CD4-positive, alpha-beta T cell treated with Interleukin-17A for 4 hours (primary cell): ENCODE results near the gene ZNF451.

ENCODE experiments used
- DNase-seq: peaks from one replicate; pipeline ENCODE4 v3.0.0-alpha.2; 2020; ENCODE audit warnings: mixed read lengths

ZNF451 gene

DNA sequence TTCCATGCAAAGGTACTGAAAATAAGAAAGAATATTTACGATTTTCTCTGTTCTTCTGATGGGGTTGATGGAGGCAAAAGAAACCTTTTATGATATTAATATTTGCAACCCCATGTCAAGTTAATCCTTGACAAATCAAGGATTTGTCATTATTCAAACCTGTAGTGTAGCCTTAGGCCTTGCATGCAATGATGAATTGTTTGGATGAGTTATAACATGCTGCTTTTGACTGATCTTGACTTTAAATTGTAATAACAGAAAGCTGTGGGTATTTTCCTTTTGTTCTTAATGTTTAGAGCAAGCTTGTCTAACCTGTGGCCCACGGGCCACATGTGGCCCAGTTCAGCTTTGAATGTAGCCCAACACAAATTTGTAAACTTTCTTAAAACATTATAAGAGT is 69.1 kb downstream of the ZNF451 start:
- DNase-seq = no peak

DNA sequence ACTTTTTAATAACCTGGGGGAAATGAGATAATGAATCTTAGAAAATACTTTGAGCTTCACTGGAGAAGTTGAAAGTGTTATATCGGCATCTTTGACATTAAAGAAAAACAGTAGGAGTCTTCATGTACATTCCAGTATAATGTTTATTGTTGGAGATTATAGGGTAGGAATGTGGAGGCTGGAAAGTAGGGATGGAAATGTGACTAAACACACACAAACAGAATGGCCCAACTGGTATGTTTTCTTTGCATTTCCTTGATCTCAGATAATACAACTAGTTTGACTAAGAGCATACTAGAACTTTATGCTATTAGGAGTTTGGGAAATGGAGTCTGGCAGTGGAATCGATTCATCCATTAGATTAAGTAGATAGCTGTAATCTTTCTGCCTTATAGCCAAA is 72.0 kb downstream of the ZNF451 start:
- DNase-seq = no peak

DNA sequence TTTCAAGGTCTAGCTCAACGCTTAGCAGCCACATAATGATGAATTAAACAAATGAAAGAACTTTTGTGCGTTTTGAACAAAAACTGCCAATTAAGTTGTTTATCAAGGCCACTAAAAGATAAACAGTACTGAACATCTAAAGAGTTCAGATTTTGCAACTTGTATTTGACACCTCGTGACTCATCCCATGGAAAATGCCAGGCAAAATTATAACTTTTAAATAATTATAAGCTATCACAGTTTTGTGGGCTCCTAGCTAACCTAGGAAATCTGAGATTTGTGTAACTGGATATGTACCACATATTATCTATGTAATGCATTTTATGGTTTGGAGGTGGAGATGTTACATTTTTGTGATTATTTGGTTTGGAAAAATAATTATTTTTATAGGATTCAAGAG is 72.5 kb downstream of the ZNF451 start:
- no peak for DNase-seq

DNA sequence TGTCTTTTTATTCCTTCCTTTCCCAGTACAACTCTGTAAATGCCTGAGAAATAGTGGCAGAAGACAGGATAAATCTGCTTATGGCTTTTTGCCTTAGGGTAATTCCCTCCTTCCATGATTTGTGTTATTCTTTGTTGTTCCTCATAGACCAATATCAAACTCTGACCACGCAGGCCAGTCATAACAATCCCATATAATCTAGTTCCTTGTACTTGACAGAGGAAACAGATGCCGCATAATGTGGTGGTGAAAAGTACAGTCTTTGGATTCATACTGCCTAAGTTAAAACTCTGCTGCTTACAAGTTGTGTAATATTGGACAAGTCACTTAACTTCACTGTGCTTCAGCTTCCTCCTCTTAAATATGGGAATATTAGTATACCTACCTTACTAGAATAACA is 74.0 kb downstream of the ZNF451 start:
- DNase-seq = no peak

DNA sequence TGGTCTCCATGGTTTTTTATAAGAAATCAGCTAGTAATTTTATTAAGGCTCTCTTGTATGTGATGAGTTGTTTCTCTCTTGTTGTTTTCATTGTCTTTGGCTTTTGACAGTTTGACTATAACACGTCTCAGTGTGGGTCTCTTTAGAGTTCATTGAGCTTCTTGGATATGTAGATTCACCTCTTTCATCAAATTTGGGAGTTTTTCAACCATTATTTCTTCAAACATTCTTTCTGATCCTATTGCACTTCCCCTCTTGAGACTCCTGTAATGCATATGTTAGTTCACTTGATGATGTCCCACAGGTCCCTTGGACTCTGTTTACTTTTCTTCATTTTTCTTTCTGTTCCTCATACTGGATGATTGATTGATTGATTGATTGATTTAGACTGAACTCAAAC is 75.1 kb downstream of the ZNF451 start:
- DNase-seq = no peak

DNA sequence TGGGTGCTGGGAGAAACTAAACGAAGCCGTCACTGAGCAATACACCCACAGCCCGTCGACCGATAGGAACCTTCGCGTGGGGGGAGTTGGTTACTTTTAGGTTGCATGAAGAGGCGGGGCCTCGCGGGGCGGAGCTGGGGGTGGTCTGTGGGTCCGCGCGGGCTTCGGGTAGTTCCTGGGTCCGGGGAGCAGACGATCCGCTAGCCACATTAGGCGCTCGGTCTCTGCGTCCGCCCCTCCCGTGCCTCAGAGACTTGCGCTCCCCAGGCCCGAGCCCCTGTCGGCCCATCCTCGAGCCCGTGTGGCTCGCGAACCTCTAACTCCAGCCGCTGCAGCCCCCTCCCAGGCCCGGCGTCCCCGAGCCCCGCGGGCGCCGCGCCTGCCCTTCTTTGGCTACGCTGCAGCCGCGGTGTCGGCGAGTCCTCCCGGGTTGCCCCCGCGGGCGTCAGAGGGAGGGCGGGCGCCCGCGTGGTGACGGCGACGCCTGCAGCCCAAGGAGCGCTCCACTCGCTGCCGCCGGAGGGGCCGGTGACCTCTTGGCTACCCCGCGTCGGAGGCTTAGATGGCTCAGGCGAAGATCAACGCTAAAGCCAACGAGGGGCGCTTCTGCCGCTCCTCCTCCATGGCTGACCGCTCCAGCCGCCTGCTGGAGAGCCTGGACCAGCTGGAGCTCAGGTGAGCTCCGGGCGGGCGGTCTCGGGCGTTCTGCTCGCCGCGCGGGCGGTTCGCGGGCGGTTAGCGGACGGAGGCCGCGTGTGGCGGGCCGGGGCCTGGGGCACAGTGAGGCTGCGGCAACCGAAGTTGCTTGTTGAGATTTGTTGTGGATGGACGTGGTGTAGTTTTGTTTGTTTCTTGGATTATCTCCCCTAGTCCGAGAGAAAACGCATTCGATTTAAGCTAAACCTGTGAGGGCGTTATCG is 82.4 kb downstream of the ZNF451 start, which contains the start of gene BAG2:
TSS of gene BAG2 (plus strand) at position 191 of the 920 bp plus-strand sequence. CDS start at position 563, 372 bp downstream.
- DNase-seq = peak; percentile 93

DNA sequence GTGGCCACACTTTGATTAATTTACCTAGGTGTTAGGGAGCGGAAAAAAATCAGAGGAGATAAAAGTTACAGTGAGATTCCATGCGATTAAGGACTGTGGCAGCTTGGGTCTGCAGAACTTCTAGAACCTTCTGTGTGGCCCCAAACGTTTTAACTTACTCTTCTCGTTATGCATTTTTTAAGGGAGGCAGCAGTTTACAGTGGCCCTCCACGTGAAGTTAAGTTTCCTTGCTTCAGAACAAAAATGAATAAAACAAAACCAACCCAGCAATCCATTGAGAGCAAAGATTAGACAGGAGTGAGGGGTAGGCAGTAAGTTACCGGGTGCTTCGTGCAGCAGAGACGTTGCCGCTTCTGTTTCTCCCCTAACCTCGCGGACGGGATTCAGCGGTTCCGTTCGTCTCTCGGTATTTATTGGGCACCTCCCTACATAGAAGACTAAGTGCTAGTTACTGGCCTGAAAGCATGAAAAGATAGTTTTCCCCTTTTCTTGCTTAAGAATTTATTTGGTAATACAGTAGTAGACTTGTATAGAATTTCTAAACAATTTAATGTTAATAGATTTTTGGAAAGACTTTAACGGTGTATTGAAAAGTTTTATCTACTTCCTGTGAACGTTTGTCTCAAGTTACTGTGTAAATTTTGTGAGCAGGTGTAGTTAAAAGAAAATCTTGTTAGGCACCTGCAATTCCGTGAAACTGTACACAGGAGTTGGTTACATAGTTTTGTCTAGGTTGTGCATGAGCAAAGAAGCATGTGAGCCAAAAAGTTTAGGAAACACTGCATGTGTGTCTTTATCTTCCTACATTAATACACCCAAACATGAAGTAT is 83.3 kb downstream of the ZNF451 start:
- DNase-seq = peak; percentile 47

DNA sequence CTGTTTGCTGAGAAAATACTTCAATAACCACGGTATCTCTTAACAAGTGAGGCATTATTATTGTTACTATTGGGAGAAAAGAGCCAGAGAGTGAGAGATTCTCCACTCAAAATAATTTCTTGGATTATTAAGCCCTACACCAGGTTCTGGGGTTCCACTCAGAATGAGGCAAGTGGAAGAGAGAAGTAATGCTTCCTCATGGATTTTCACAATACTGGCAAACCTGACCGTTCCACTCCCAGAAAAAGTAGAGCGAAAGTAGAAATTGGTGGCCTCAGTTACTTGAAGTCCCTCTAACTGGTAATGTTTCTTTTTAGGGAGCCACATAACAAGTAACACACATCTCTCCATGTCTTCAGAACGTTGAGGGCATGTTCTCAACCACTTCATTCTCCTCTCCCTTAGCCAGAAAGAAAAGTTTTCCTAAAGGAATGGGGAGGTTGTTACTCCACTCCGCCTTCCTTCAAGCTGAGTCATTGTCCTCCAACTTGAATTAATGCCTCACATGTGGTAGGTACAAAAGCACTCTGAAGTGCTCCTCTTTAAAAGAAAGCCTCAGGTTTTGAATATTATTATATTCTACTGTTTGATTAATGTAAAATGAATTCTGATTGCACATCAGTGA is 84.0 kb downstream of the ZNF451 start:
- no peak for DNase-seq

DNA sequence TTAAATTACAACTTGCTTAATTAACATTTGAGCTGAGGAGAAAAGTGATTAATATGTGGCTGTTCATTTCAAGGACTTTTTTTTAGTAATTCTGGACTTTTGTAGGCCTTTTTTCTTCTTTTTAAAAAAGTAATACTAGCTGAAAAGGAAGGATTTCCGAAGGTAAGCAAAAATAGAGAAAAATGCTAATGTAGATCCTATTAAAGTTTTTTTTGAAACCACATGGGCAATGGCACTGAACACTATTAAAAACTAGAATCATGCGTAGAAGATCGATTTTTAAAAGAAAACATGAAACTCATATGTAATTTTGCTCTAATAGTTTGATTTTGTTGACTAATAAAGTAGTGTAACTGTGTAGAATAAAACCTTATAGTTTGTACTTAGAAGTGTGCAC is 84.5 kb downstream of the ZNF451 start:
- DNase-seq = no peak

DNA sequence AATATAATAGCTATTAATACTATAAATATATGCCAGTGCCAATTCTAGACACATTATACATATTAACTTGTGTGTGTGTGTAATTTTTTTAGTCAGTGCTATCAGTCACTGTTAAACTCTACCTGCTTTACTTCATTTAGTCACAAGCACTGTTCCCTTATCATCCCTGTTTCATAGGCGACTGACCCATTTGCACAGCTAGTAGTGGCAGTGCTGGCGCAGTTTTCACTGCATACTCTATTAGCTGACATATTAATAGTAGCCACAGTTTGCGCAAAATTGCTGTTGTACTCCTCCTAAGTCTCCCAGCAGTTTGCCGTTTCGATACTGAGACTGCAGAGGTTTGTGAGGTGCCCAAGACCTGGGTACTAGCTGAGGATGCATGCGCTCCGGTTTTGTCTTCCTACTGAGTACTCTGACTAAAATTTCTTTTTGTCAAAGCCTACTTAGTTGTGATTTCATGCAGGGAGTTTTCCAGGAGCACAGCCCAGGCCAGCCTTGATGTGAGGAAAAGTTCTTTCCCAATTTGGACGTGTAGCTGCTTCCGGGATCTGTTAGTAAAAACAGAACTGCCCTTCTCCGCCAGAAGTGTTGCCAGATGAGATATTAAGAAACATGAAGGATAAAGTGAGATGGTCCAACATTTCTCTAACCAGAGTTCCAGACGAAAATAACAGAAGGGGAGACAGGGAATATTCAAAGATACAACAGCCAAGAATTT is 87.7 kb downstream of the ZNF451 start:
- no peak for DNase-seq

DNA sequence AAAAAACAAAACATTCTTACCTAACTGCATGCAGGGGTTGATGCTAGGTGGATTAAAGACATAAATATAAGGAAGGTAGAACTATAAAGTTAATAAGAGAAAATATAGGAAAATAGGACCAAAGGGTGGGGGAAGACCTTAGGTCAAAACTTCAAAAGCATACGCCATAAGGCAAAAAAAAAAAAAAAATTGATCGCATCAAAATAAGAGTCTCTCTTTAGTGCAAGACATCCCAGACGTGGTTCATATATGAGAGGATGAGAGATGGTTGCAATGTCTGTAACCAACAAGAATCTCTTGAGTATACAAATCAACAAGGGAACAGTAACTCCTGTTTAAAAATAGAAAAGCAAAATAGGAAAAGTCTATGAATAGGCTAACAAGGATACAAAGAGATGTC is 90.6 kb downstream of the ZNF451 start:
- DNase-seq = no peak

DNA sequence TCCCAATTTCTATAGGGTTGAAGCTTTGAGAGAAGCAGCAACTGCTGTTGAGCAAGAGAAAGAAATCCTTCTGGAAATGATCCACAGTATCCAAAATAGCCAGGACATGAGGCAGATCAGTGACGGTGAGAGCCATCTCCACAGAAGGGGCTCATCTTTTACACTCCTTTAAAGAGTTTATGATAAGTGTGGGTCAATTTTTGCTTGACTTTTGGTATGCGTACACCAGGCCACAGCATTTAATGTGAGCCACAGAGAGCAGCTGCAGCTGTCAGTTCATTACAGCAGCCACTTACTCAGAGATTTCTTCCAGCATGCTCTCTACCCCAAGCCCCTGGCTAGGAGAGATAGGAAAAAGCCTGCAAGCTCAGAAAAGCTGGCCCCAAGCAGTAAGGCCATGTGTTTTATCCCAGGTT is 92.0 kb downstream of the ZNF451 start:
- no peak for DNase-seq

DNA sequence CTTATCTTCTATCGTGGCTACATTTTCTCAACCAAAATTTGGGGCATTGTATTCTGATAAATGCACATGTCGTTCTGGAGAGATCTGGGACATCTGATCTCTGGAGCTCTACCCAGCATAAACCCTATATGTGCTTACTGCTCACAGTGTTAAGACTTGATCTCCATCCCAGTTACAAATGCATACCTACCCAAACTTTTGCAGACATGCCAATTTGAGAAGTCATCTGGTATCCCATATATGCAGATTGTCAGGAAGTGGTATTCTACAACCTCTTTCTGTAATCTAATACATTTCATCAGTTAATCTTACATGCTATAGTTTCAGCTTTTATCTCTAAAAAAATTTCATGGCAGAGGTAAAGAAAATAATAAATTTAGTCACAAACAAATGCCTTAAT is 93.3 kb downstream of the ZNF451 start:
- DNase-seq = no peak

DNA sequence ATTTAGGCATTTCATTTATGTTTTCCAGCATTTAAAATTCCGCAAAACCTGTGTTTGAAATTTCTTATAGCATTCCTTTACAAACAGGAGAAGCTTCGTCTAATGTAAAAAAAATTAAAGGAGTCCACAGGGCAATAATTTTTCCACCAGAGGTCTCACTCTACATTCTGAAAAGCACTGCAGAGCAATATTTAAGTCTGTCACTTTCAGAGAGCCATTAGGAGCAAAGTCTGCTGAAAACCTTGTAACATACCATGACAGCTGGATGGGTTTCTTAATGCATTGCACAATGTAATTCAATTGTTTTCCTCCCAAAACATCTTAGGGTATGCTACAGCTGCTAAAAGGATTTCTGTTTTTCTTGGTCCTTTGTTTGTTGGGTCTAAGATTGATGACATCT is 100.2 kb downstream of the ZNF451 start:
- no peak for DNase-seq

DNA sequence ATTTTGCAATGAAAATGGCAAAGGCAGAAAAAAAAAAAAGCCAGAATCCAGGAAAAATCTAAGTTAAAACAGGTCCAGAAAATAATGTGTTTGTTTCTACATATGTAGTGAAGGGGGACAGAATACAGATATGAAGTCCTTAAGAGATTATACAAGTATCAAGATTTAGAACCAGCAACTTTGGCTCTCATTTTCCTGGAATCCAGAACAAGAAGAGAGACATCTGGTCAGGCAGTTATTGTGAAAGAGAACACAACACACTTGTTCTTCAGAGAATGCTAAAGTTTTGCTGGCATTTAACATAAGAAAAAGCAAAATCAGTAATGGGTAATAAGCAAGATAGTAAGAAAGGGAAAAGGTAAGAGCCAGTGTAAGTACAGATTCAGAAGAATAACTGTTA is 103.2 kb downstream of the ZNF451 start:
- no peak for DNase-seq

DNA sequence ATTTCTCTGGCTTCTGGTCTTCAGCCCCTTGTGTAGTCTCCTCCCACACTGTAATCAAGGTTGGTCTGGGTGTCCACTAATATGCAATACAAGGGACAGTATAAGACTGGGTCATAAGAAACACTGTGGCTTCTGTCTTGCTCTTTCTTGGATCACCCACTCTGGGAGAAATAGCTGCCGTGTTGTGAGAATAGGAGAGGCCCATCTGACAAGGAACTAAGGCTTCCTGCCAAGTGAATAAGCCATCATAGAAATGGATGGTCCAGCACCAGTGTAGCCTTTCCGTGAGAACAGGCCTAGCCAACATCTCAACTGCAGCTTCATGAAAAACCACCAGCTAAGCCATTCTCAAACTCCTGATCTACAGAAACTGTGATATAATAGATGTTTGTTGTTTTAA is 105.5 kb downstream of the ZNF451 start:
- no peak for DNase-seq

DNA sequence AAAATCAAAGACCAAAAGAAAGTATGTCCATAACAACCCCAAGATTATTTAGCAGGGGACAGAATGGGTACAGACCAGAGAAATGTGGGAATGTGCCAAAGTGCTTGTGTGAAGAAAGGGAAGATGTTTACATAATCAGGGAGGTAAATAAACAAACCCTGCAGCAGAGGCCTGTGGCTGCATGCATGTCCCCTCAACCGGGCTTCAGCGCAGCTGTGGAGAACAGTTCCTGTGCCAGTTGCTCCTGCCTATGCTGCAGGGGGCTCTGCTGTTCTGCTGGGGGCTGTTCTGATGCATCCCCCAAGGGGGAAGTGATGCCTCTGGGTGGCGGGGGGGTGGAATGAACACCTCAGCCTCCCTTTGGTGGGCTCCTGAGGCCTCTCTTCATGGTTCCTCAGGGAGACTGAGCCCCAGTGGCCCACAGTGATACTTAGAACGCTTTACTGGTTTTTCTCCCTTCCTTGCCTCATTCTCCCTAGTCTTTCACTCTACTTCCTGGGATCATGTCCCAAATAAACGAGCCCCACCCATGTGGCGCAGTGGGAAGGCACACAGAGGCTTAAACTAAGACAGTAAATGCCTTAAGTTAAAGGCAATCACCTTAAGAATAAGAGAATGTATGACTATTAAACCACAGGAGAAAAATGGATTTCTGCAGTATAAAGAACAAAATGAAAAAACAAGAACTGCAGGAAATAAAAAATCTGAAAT is 109.1 kb downstream of the ZNF451 start:
- no peak for DNase-seq

DNA sequence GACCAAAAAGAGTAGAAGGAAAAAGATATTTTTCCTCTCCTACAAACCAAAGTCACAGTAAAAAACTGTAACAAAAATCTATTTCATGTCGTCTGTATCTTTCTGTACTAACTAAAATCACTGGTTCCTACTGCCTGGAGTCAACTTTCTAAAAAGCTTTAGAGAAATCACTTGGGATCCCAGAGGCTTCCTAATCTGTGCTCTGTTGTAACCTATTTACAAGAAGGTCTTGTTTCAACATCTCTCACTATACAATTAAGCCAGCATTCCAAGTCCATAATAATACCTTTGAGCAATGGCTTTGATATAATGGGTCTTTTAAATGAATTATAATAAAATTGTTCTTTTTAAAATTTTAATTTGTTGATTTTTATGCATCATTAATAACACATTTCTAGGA is 111.7 kb downstream of the ZNF451 start:
- DNase-seq = no peak

DNA sequence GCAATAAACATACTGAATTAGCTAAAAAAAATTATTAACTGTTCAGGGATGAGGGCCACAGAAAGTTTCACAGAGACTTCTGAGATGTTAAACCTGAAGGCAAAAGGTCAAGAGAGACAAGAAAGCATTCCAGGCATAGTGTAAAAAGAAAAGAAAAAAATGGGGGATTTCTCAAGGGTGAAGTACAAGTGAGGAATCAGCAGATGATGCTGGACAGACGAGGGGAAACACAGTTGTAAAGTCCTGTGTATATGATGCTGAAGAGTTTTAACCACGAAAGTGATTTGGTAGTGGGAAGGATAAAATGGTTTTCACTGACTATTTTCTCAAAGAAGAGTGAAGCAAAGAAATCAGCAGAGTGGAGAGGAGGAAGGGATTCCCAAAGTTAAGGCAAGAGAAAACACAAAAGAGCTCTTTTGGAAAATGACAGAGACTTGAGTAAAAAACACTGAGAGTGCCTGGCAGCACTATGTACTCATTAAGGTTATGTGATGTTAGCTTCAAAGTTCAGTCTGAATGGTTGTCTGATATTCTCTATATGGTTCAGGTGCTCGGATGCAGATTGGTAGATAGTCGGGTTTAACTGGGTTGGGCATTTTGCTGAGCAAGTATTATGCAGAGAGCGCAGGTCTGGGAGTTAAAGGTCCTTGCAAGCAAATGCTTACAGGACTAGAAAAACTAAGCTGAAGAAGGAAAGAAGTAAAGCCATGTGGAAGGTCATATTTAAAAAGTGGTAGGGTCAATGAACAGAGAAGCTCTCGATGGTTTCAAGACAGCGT is 115.8 kb downstream of the ZNF451 start:
- no peak for DNase-seq

DNA sequence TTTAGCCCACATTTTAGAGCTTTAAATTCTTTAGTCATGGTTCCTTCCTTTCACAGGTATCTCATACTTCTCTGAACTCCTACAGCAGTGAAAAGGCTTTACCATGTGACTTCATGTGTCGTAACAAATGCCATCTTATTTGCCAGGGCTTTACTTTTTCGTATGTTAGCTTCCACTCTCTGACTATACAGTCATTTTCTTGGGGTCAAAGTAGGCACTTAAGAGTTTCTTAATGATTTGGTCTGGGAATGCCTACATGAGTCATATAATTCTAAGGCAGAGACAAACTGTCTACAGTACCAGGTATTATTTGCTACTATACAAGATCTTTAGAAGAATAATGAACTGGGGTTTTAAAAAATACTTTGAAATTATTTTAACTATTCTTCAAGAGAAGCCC is 117.2 kb downstream of the ZNF451 start:
- DNase-seq = no peak

DNA sequence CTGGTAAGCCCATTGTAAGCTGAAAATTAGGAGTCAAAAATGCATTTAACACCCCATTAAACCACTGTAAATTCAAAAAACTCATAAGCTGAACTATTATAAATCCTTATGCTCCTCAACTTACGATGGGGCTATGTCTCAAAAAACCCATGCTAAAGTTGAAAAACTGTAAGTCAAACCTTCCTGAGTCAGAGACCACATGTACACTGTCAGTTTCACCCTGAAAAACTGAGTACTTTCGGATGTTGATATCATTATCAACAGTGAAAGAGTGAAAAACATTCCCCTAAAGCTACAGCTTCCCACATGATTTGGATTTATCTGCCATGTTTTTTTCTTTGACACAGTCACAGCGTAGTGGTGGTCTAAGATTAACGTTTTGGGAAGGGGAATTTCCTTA is 117.9 kb downstream of the ZNF451 start:
- no peak for DNase-seq
